ENCODE results near the gene MTHFD2L. TPM values are rescaled to one million over a fixed set of nuclear protein-coding genes. Genes with fewer than 3 reads are reported as not detected.

The MTHFD2L gene
- total RNA-seq, 1 donor from 2014 or later = 18.4 TPM

Other genes starting within 250 kb of the MTHFD2L start
- 2.8 TPM for gene PF4, start 176.1 kb upstream of the MTHFD2L start, total RNA-seq
- 10.9 TPM for gene PPBP, start 169.9 kb upstream of the MTHFD2L start, total RNA-seq
- 3.3 TPM for gene CXCL5, start 159.4 kb upstream of the MTHFD2L start, total RNA-seq
- 6.9 TPM for gene CXCL3, start 119.4 kb upstream of the MTHFD2L start, total RNA-seq
- 26.4 TPM for gene CXCL2, start 58.9 kb upstream of the MTHFD2L start, total RNA-seq
- gene EPGN, start 150.4 kb downstream of the MTHFD2L start, total RNA-seq = 4.3 TPM
- gene EREG, start 207.0 kb downstream of the MTHFD2L start, total RNA-seq = 0.22 TPM